HG03571 (cell line): Measurements from ENCODE around the gene MAPKBP1.

Experiments used
- ATAC-seq: cut with Tn5 transposase; IDR thresholded peaks from one replicate; pipeline ENCODE4 v1.9.1; 2021; ENCODE audit not compliant: unreplicated experiment

Gene MAPKBP1

GRCh38 chr15:41804916-41805666 is 30.8 kb downstream of the MAPKBP1 start:
- no peak for ATAC-seq

- no peak for ATAC-seq
Observed at GRCh38 chr15:41805711-41806110, 31.4 kb downstream of the MAPKBP1 start.

GRCh38 chr15:41806291-41807181 is 32.3 kb downstream of the MAPKBP1 start:
- ATAC-seq, result no peak

- no peak for ATAC-seq
Observed at GRCh38 chr15:41809121-41809520, 34.8 kb downstream of the MAPKBP1 start.

- ATAC-seq, result no peak
Observed at GRCh38 chr15:41809526-41810220, 35.4 kb downstream of the MAPKBP1 start.

- ATAC-seq, result no peak
Observed at GRCh38 chr15:41810651-41811431, 36.6 kb downstream of the MAPKBP1 start.

- no peak for ATAC-seq
Observed at GRCh38 chr15:41811432-41812195, 37.3 kb downstream of the MAPKBP1 start.

- no peak for ATAC-seq
Observed at GRCh38 chr15:41812820-41813375, 38.6 kb downstream of the MAPKBP1 start.

- no peak for ATAC-seq
Observed at GRCh38 chr15:41813426-41813825, 39.1 kb downstream of the MAPKBP1 start.

GRCh38 chr15:41814534-41814933 is 40.2 kb downstream of the MAPKBP1 start:
- no peak for ATAC-seq

GRCh38 chr15:41816788-41817187 is 42.5 kb downstream of the MAPKBP1 start:
- no peak for ATAC-seq

GRCh38 chr15:41817327-41817726 is 43.0 kb downstream of the MAPKBP1 start:
- no peak for ATAC-seq

- ATAC-seq, result no peak
Observed at GRCh38 chr15:41817781-41818180, 43.5 kb downstream of the MAPKBP1 start.

GRCh38 chr15:41819455-41820050 is 45.3 kb downstream of the MAPKBP1 start:
- no peak for ATAC-seq

- no peak for ATAC-seq
Observed at GRCh38 chr15:41820791-41821423, 46.6 kb downstream of the MAPKBP1 start.

GRCh38 chr15:41821831-41822230 is 47.5 kb downstream of the MAPKBP1 start:
- no peak for ATAC-seq

- ATAC-seq, result no peak
Observed at GRCh38 chr15:41822471-41822870, 48.2 kb downstream of the MAPKBP1 start.

GRCh38 chr15:41822957-41823356 is 48.7 kb downstream of the MAPKBP1 start:
- no peak for ATAC-seq

- ATAC-seq, result no peak
Observed at GRCh38 chr15:41823502-41823901, 49.2 kb downstream of the MAPKBP1 start.
